H1 (cell line): ENCODE results near the gene ALKBH7. TPM values are rescaled to one million over a fixed set of nuclear protein-coding genes. Genes with fewer than 3 reads are reported as not detected.

ENCODE experiments used
- CTCF ChIA-PET: fragments of 300-600 bp; sonication (Branson Sonifier 250); formaldehyde crosslinking; loops from one replicate; lab custom pipeline; 2021; ENCODE audit not compliant: partially characterized antibody; lab: Charles Lee
- POLR2A ChIA-PET: fragments of 300-600 bp; sonication (Branson Sonifier 250); formaldehyde crosslinking; loops from one replicate; lab custom pipeline; 2021; ENCODE audit warnings: inconsistent platforms; ENCODE audit not compliant: partially characterized antibody; lab: Charles Lee
- DNase-seq, 2 experiments: peaks; one replicate each; pipeline versions ENCODE4 v3.0.0 to v3.0.0-alpha.2; 2010 to 2022; ENCODE audit warnings: low spot score in 2 of 2, low read depth in 1 of 2, mixed read lengths in 1 of 2
- FAIRE-seq: peaks from 2 replicates; lab custom pipeline; 2011; peaks lifted over from hg19 to GRCh38; lab: Jason Lieb, UNC
- H2AFZ ChIP-seq: 2 replicates; pipeline ENCODE4 v1.8.1; 2012; ENCODE audit warnings: low read length, inconsistent platforms
- H2AK5ac ChIP-seq: 2 replicates; pipeline ENCODE4 v1.6.1; 2013; ENCODE audit warnings: low read depth, low read length
- H2BK120ac ChIP-seq: replicated peaks from 2 replicates; pipeline ENCODE3; 2013; ENCODE audit warnings: low read depth, low read length, inconsistent platforms
- H2BK12ac ChIP-seq: 2 replicates; pipeline ENCODE4 v1.6.1; 2013; ENCODE audit warnings: low read depth, low read length
- H2BK15ac ChIP-seq: 2 replicates; pipeline ENCODE4 v1.6.1; 2013; ENCODE audit warnings: low read length
- H2BK20ac ChIP-seq: 2 replicates; pipeline ENCODE4 v1.6.1; 2013; ENCODE audit warnings: low read length
- H2BK5ac ChIP-seq: 2 replicates; pipeline ENCODE4 v1.6.1; 2013; ENCODE audit warnings: low read depth, low read length
- H3K14ac ChIP-seq: 2 replicates; pipeline ENCODE4 v1.6.1; 2013; ENCODE audit warnings: inconsistent platforms; ENCODE audit not compliant: insufficient read length
- H3K18ac ChIP-seq: 2 replicates; pipeline ENCODE4 v1.6.1; 2013; ENCODE audit warnings: low read length; ENCODE audit errors: extremely low read depth
- H3K23ac ChIP-seq: 2 replicates; pipeline ENCODE4 v1.6.1; 2013; ENCODE audit warnings: inconsistent platforms; ENCODE audit not compliant: insufficient read length
- H3K23me2 ChIP-seq: 2 replicates; pipeline ENCODE4 v1.6.1; 2013; ENCODE audit warnings: low read depth, low read length
- H3K27ac ChIP-seq: 2 replicates; pipeline ENCODE4 v1.6.1; 2011; ENCODE audit warnings: low read depth, low read length, inconsistent platforms
- H3K27me3 ChIP-seq, 4 experiments: replicated peaks in 1 of 4; 1 replicate in 1 of 4; 2 replicates in 3 of 4; pipeline versions ENCODE4 v1.6.1 to v1.8.1; 2011 to 2013; ENCODE audit warnings: low read length in 3 of 4, mild to moderate bottlenecking in 3 of 4, inconsistent platforms in 2 of 4, mixed read lengths in 2 of 4, moderate library complexity in 1 of 4; ENCODE audit not compliant: control insufficient read depth in 3 of 4, insufficient read depth in 3 of 4; ENCODE audit errors: extremely low read depth in 1 of 4
- H3K36me3 ChIP-seq, 4 experiments: 2 replicates each; pipeline versions ENCODE4 v1.6.1 to v1.8.1; 2011 to 2013; ENCODE audit warnings: mild to moderate bottlenecking in 4 of 4, low read length in 3 of 4, moderate library complexity in 2 of 4, control low read depth in 1 of 4, inconsistent platforms in 1 of 4; ENCODE audit not compliant: insufficient read depth in 4 of 4, control insufficient read depth in 2 of 4
- H3K4ac ChIP-seq: replicated peaks from 2 replicates; pipeline ENCODE3; 2013; ENCODE audit warnings: low read length, low read depth, mixed read lengths, inconsistent platforms; ENCODE audit not compliant: insufficient read length
- H3K4me1 ChIP-seq, 4 experiments: replicated peaks in 1 of 4; 1 replicate in 1 of 4; 2 replicates in 3 of 4; pipeline versions ENCODE4 v1.6.1 to v1.8.1; 2011 to 2013; ENCODE audit warnings: low read length in 3 of 4, inconsistent platforms in 2 of 4, mixed read lengths in 1 of 4; ENCODE audit not compliant: insufficient read depth in 4 of 4, control insufficient read depth in 3 of 4
- H3K4me2 ChIP-seq, 2 experiments: 2 replicates each; pipeline versions ENCODE4 v1.6.1 to v1.8.1; 2011 to 2013; ENCODE audit warnings: low read depth in 2 of 2, low read length in 2 of 2, control low read depth in 1 of 2, inconsistent platforms in 1 of 2, mild to moderate bottlenecking in 1 of 2; ENCODE audit not compliant: insufficient read depth in 1 of 2
- H3K4me3 ChIP-seq, 4 experiments: fragments of 200-600, 300-600 bp in 1 of 4; sonication (generic), shearing (Covaris generic), sonication (Bioruptor Twin) in 1 of 4; 2 replicates each; pipeline versions ENCODE4 v1.5.1 to v1.8.1; 2011 to 2016; ENCODE audit warnings: low read length in 4 of 4, low read depth in 3 of 4, control low read depth in 2 of 4, inconsistent platforms in 2 of 4, mild to moderate bottlenecking in 2 of 4, mixed read lengths in 1 of 4, moderate library complexity in 1 of 4; ENCODE audit not compliant: insufficient read depth in 2 of 4; ENCODE audit errors: extremely low read depth in 1 of 4
- H3K56ac ChIP-seq: replicated peaks from 2 replicates; pipeline ENCODE3; 2013; ENCODE audit warnings: low read depth, mild to moderate bottlenecking, mixed read lengths, low read length, inconsistent platforms; ENCODE audit not compliant: insufficient read length
- H3K79me1 ChIP-seq: 2 replicates; pipeline ENCODE4 v1.6.1; 2013; ENCODE audit warnings: low read depth, low read length, control low read depth
- H3K79me2 ChIP-seq, 2 experiments: 2 replicates each; pipeline versions ENCODE4 v1.6.1 to v1.8.1; 2012 to 2013; ENCODE audit warnings: low read length in 2 of 2, mild to moderate bottlenecking in 2 of 2, inconsistent platforms in 1 of 2; ENCODE audit not compliant: insufficient read depth in 2 of 2, control insufficient read depth in 1 of 2
- H3K9ac ChIP-seq, 4 experiments: replicated peaks in 1 of 4; 1 replicate in 1 of 4; 2 replicates in 3 of 4; pipeline versions ENCODE4 v1.6.1 to v1.8.1; 2011 to 2013; ENCODE audit warnings: low read depth in 3 of 4, low read length in 3 of 4, control low read depth in 2 of 4, mild to moderate bottlenecking in 2 of 4, moderate library complexity in 2 of 4, inconsistent platforms in 1 of 4; ENCODE audit errors: extremely low read depth in 1 of 4
- H3K9me3 ChIP-seq, 2 experiments: 2 replicates each; pipeline versions ENCODE4 v1.6.1 to v1.8.1; 2012 to 2013; ENCODE audit warnings: mild to moderate bottlenecking in 2 of 2, moderate library complexity in 2 of 2, control low read depth in 1 of 2, inconsistent platforms in 1 of 2, low read depth in 1 of 2, low read length in 1 of 2, mixed read lengths in 1 of 2; ENCODE audit not compliant: insufficient read depth in 2 of 2
- H4K20me1 ChIP-seq, 2 experiments: replicated peaks in 1 of 2; 2 replicates each; pipeline versions ENCODE3 to v1.8.1; 2011 to 2013; ENCODE audit warnings: inconsistent platforms in 2 of 2, low read length in 2 of 2, mild to moderate bottlenecking in 1 of 2; ENCODE audit not compliant: insufficient read depth in 2 of 2, control insufficient read depth in 1 of 2
- H4K5ac ChIP-seq: 2 replicates; pipeline ENCODE4 v1.6.1; 2013; ENCODE audit warnings: low read length, low read depth, mixed read lengths, inconsistent platforms; ENCODE audit not compliant: insufficient read length
- H4K8ac ChIP-seq: 2 replicates; pipeline ENCODE4 v1.8.0; 2013; ENCODE audit warnings: mild to moderate bottlenecking, moderate library complexity, low read length, inconsistent platforms; ENCODE audit not compliant: insufficient read depth; ENCODE audit errors: extremely low read depth
- H4K91ac ChIP-seq: replicated peaks from 2 replicates; pipeline ENCODE3; 2013; ENCODE audit warnings: low read length, mixed read lengths, inconsistent platforms; ENCODE audit not compliant: insufficient read length
- ASH2L ChIP-seq: fragments of 200-600, 300-600 bp; sonication (generic); IDR thresholded peaks from one replicate; pipeline ENCODE4 v1.7.1; 2017; ENCODE audit warnings: low read length
- HDAC2 ChIP-seq, 2 experiments: fragments of 300-600 bp in 1 of 2; sonication (generic) in 1 of 2; IDR thresholded peaks; 2 replicates each; pipeline ENCODE4 v1.6.1; 2011 to 2012; ENCODE audit warnings: low read depth in 2 of 2, low read length in 2 of 2, mild to moderate bottlenecking in 2 of 2, moderate library complexity in 2 of 2, borderline replicate concordance in 1 of 2, inconsistent platforms in 1 of 2
- KDM1A ChIP-seq: fragments of 200-600, 300-600 bp; sonication (generic); IDR thresholded peaks from 2 replicates; pipeline ENCODE4 v1.7.1; 2016; ENCODE audit warnings: mild to moderate bottlenecking, low read length, borderline replicate concordance
- RXRA ChIP-seq: IDR thresholded peaks from 2 replicates; pipeline ENCODE4 v1.6.1; 2011; ENCODE audit warnings: low read depth, mild to moderate bottlenecking, low read length, moderate library complexity; ENCODE audit not compliant: insufficient read depth
- WGBS, 2 experiments: shearing (Covaris generic) in 1 of 2; methylation state at CpG; one replicate each; pipeline versions ENCODE4 v1.1.6 to v1.1.7; 2013 to 2015; ENCODE audit warnings: low lambda C conversion rate in 2 of 2, mixed read lengths in 2 of 2, inconsistent platforms in 1 of 2, low coverage in 1 of 2, missing lambda C conversion rate in 1 of 2; ENCODE audit not compliant: insufficient replicate concordance in 2 of 2, insufficient coverage in 1 of 2, insufficient read length in 1 of 2; ENCODE audit errors: extremely low coverage in 1 of 2, missing lambda C conversion rate in 1 of 2; 5-methylcytosine and 5-hydroxymethylcytosine counted together
- polyA plus RNA-seq, 7 experiments: library from polyadenylated mRNA; depleted of rRNA in 3 of 7; stranded (reverse) in 5 of 7; unstranded in 2 of 7; fragments of >200 nt in 5 of 7; fragments of 200-250 nt in 2 of 7; gene quantifications; 1 replicate in 5 of 7; 2 replicates in 1 of 7; 4 replicates in 1 of 7; pipeline versions ENCODE4 v1.2.1 to v1.2.3, GENCODE V29; 2011 to 2013; ENCODE audit warnings: missing spikeins in 2 of 7, mixed read lengths in 2 of 7
- total RNA-seq: library from RNA; stranded (reverse); fragmentation: NEBNext Ultra II Directional; extraction: Animal tissue kit (Norgen Biotek cat#: 25700); gene quantifications from 2 replicates; pipeline ENCODE4 v1.2.1, GENCODE V29; 2021
- TF ChIP-seq, protein P1 (sequence below): IDR thresholded peaks from 2 replicates; pipeline ENCODE4 v1.6.1; 2011; ENCODE audit warnings: low read depth, mild to moderate bottlenecking, low read length; ENCODE audit not compliant: insufficient read depth

The ALKBH7 gene
- total and polyA plus RNA-seq, 2 of the 8 experiments (the other 6 are each of a cell fraction or from before 2014, with no cell fraction given), result 66.3 to 100 TPM

DNA sequence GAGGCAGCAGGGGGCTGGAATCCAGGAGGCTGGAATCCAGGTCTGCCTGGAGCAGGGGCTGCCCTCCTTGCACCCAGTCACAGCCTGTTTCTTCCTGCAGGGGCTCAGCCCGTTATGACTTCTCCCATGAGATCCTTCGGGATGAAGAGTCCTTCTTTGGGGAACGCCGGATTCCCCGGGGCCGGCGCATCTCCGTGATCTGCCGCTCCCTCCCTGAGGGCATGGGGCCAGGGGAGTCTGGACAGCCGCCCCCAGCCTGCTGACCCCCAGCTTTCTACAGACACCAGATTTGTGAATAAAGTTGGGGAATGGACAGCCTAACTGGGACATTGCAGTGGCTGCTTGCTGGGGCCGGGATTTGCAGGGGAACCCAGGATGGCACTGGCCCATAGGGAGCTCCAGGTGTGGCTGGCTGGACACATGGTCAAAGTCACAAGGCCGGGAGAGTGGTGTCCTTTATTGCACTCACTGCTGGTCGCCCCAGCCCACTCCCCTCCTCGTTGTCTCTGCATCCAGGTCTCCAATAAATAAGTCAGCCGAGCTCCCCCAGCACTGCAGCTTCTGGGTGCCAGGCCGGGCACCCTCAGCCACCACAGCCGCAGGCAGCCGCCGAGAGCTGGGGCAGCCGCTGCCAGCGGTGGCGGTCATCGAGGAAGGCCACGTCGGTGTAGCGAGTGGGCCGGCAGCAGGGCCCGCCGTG lies 2.3 kb downstream of the ALKBH7 start:
- no peak overlapping the region for H3K23ac ChIP-seq
- H3K18ac ChIP-seq, result no peak overlapping the region
- WGBS, 2 experiments, result 94% methylated on average over 29 of the region's 29 CpGs; no CpG with 5 or more reads in 1 of the 2 experiments
- H3K9ac ChIP-seq, result no peak overlapping the region
- no peak overlapping the region for H2BK20ac ChIP-seq
- H3K4me2 ChIP-seq, result peak overlapping the region in 1 of 2 experiments; percentile 12; a peak in 2 of 4 replicates
- no peak overlapping the region for H3K56ac ChIP-seq
- DNase-seq, result no peak
- H2BK15ac ChIP-seq, result no peak overlapping the region
- no peak overlapping the region; the same call in 1 of the 2 replicates for H4K8ac ChIP-seq
- H2AK5ac ChIP-seq, result 0 out of 2 replicates have a peak overlapping the region, but pooled peaks have one; percentile 39
- H2BK12ac ChIP-seq, result no peak overlapping the region
- H4K5ac ChIP-seq, result no peak overlapping the region
- H4K91ac ChIP-seq, result no peak overlapping the region
- H3K27me3 ChIP-seq, result no peaks in the 10 kb centered on the region
- H3K9me3 ChIP-seq, result 0 out of 4 replicates have a peak, but pooled peaks cover 0 to under 1% of the 10 kb centered on the region in 2 experiments
- ChIA-PET POLR2A (interaction anchor here (1.3 to 9.9 kb wide), 2 partner anchors 11 to 16 kb away, joined by 5 to 81 read pairs; partner anchors contain the start of gene GTF2F1), CTCF (interaction anchor here (1.2 kb wide), 1 partner anchor 38 kb away, joined by 3 read pairs; no protein-coding TSS in a partner anchor)
- 0 out of 2 replicates have a peak overlapping the region, but pooled peaks have one; percentile 67 for H2BK5ac ChIP-seq
- H2BK120ac ChIP-seq, result no peak overlapping the region
- no peak overlapping the region for H3K14ac ChIP-seq
- H3K4me1 ChIP-seq, result peaks cover 0 to 11% (median 7%) of the 10 kb centered on the region in 4 experiments; a peak in 5 of 7 replicates
- H4K20me1 ChIP-seq, result peaks cover 0 to 6% of the 10 kb centered on the region in 2 experiments
- TF ChIP-seq ASH2L, result no peak
- TF ChIP-seq RXRA, result no peak
- TF ChIP-seq, protein P1, sequence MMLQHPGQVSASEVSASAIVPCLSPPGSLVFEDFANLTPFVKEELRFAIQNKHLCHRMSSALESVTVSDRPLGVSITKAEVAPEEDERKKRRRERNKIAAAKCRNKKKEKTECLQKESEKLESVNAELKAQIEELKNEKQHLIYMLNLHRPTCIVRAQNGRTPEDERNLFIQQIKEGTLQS, result no peak
- no peak for TF ChIP-seq KDM1A
- TF ChIP-seq HDAC2 (IDR thresholded peaks at IDR 0.05; ENCODE audit: borderline replicate concordance in 1 of 2, low read depth in 2 of 2, low read length in 2 of 2), result no peak
- peak overlapping the region in 1 of 4 experiments; percentile 52; a peak in 1 of 8 replicates for H3K4me3 ChIP-seq
- H2AFZ ChIP-seq, result no peak overlapping the region
- H3K79me2 ChIP-seq, result no peaks in the 10 kb centered on the region
- H3K27ac ChIP-seq, result no peak overlapping the region; the same call in 1 of the 2 replicates
- no peak overlapping the region for H3K4ac ChIP-seq
- peaks cover 4% of the 10 kb centered on the region; the same call in 1 of the 2 replicates for H3K23me2 ChIP-seq
- FAIRE-seq, result no peak
- peaks cover 3 to 14% (median 7%) of the 10 kb centered on the region in 4 experiments; a peak in 6 of 8 replicates for H3K36me3 ChIP-seq
- H3K79me1 ChIP-seq, result no peaks in the 10 kb centered on the region
